Sciatic nerve (tissue), 2 donors: Measurements from ENCODE around the gene OPTN. TPM values are rescaled to one million over a fixed set of nuclear protein-coding genes. Genes with fewer than 3 reads are reported as not detected.
"Not testable (repeated sequence)": the region's sequence is repeated elsewhere in the genome, so short reads cannot be mapped to it uniquely, and the experiment has no call there.

ENCODE experiments used
- ATAC-seq: fragments of 200-7000 bp; cut with Tn5 transposase; one replicate; pipeline ENCODE4 v1.9.1; 2020; ENCODE audit warnings: mild to moderate bottlenecking, moderate library complexity
- DNase-seq: peaks from one replicate; pipeline ENCODE4 v3.0.0-alpha.2; 2020; ENCODE audit warnings: low spot score
- intact Hi-C: fragments of 100-400 bp; cut with DNase I; formaldehyde crosslinking; loops from one replicate; pipeline ENCODE4 v1.14.2; 2022
- total RNA-seq: library from RNA; stranded (reverse); fragmentation: NEBNext Ultra II Directional; extraction: Animal tissue kit (Norgen Biotek cat#: 25700); gene quantifications from one replicate; pipeline ENCODE4 v1.2.1, GENCODE V29; 2021
- donor health status: DM: no; HTN: no; CAD: no.
- donor health status: DM: no; HTN: no; CAD: no.

OPTN gene
- total RNA-seq = 118 TPM

- DNase-seq (peak; percentile 88), ATAC-seq (peak; percentile 86)
- intact Hi-C loops = no loop called here
Observed at GRCh38 chr10:13099666-13100348, at the start of gene OPTN. Gene OPTN, plus strand, starts transcription at chr10:13100163. Its CDS starts 8,960 bp downstream, at chr10:13109123.

GRCh38 chr10:13051126-13051694, 48.8 kb upstream of the OPTN start:
- DNase-seq (no peak), ATAC-seq (no peak)
- intact Hi-C loops = no loop called here

- DNase-seq, intact Hi-C loops, ATAC-seq: not testable (repeated sequence)
Observed at GRCh38 chr10:13053208-13053607, 46.8 kb upstream of the OPTN start.

- intact Hi-C loops = no loop called here
- ATAC-seq = no peak
- no peak for DNase-seq
Observed at GRCh38 chr10:13053794-13054462, 46.0 kb upstream of the OPTN start.

- intact Hi-C loops = no loop called here
Observed at GRCh38 chr10:13054844-13055243, 45.1 kb upstream of the OPTN start.

GRCh38 chr10:13056456-13057077, 43.4 kb upstream of the OPTN start:
- no peak for ATAC-seq
- DNase-seq = no peak
- intact Hi-C loops = no loop called here

More at GRCh38 chr10:13054844-13055243, 45.1 kb upstream of the OPTN start:
- DNase-seq (no peak), ATAC-seq (peak; percentile 59)

GRCh38 chr10:13062803-13063202, 37.2 kb upstream of the OPTN start:
- no peak for DNase-seq
- intact Hi-C loops = no loop called here
- no peak for ATAC-seq

- intact Hi-C loops = no loop called here
- no peak for DNase-seq
- no peak for ATAC-seq
Observed at GRCh38 chr10:13066527-13066926, 33.4 kb upstream of the OPTN start.

GRCh38 chr10:13067431-13067830, 32.5 kb upstream of the OPTN start:
- DNase-seq (no peak), ATAC-seq (no peak)
- intact Hi-C loops = no loop called here

GRCh38 chr10:13068071-13068470, 31.9 kb upstream of the OPTN start:
- intact Hi-C loops = no loop called here
- ATAC-seq (no peak), DNase-seq (no peak)

- DNase-seq = no peak
- ATAC-seq = no peak
- intact Hi-C loops = no loop called here
Observed at GRCh38 chr10:13068484-13068883, 31.5 kb upstream of the OPTN start.

GRCh38 chr10:13072339-13072738, 27.6 kb upstream of the OPTN start:
- DNase-seq (no peak), ATAC-seq (no peak)
- intact Hi-C loops = no loop called here

GRCh38 chr10:13074563-13075451, 25.2 kb upstream of the OPTN start:
- DNase-seq (peak; percentile 83), ATAC-seq (peak; percentile 83)
- intact Hi-C loops = no loop called here

GRCh38 chr10:13078912-13079775, 20.8 kb upstream of the OPTN start:
- intact Hi-C loops = no loop called here
- DNase-seq = no peak
- no peak for ATAC-seq

GRCh38 chr10:13079776-13080050, 20.2 kb upstream of the OPTN start:
- DNase-seq (no peak), ATAC-seq (no peak)
- intact Hi-C loops = no loop called here

GRCh38 chr10:13080643-13081042, 19.3 kb upstream of the OPTN start:
- ATAC-seq = no peak

GRCh38 chr10:13083700-13084099, 16.3 kb upstream of the OPTN start:
- intact Hi-C loops, ATAC-seq, DNase-seq: not testable (repeated sequence)

More at GRCh38 chr10:13080643-13081042, 19.3 kb upstream of the OPTN start:
- intact Hi-C loops = no loop called here
- DNase-seq = no peak

GRCh38 chr10:13086056-13086455, 13.9 kb upstream of the OPTN start:
- intact Hi-C loops = no loop called here
- ATAC-seq = no peak
- no peak for DNase-seq
